Neural cell (in vitro differentiated cells): Measurements from ENCODE around the gene ROBO4.

Source experiments
- EP300 ChIP-seq: fragments of 450-650 bp; conservative IDR thresholded peaks from 2 replicates; pipeline ENCODE4 v1.6.1; 2014; ENCODE audit warnings: antibody characterized with exemption, mild to moderate bottlenecking, moderate library complexity; ENCODE audit not compliant: poor library complexity, severe bottlenecking
- EZH2 ChIP-seq: fragments of 200-600, 300-800 bp; shearing (Covaris generic), sonication (generic); IDR thresholded peaks from 2 replicates; pipeline ENCODE4 v1.6.1; 2014; ENCODE audit warnings: antibody characterized with exemption, low read length, borderline replicate concordance, mild to moderate bottlenecking; ENCODE audit not compliant: insufficient read depth, poor library complexity, severe bottlenecking
- MXI1 ChIP-seq: fragments of 450-650 bp; conservative IDR thresholded peaks from 2 replicates; pipeline ENCODE4 v1.6.1; 2014; ENCODE audit warnings: antibody characterized with exemption, mild to moderate bottlenecking; ENCODE audit not compliant: poor library complexity, severe bottlenecking
- POLR2AphosphoS5 ChIP-seq: IDR thresholded peaks from 2 replicates; pipeline ENCODE4 v1.6.1; 2012
- RAD21 ChIP-seq: fragments of 450-650 bp; conservative IDR thresholded peaks from 2 replicates; pipeline ENCODE4 v1.6.1; 2014; ENCODE audit warnings: antibody characterized with exemption, mild to moderate bottlenecking, moderate library complexity
- SMC3 ChIP-seq: fragments of 450-650 bp; conservative IDR thresholded peaks from 2 replicates; pipeline ENCODE4 v1.6.1; 2014; ENCODE audit warnings: antibody characterized with exemption, mild to moderate bottlenecking, moderate library complexity; ENCODE audit not compliant: poor library complexity
- TAF1 ChIP-seq: IDR thresholded peaks from 2 replicates; pipeline ENCODE4 v1.6.1; 2012; ENCODE audit warnings: low read depth
- TF ChIP-seq, protein P1 (sequence below): fragments of 450-650 bp; IDR thresholded peaks from 2 replicates; pipeline ENCODE4 v1.5.1; 2014; ENCODE audit warnings: antibody characterized with exemption, mild to moderate bottlenecking, moderate library complexity; ENCODE audit not compliant: poor library complexity, severe bottlenecking
- TF ChIP-seq, protein P2 (sequence below): IDR thresholded peaks from 2 replicates; pipeline ENCODE4 v1.6.1; 2012; ENCODE audit warnings: borderline replicate concordance

DNA sequence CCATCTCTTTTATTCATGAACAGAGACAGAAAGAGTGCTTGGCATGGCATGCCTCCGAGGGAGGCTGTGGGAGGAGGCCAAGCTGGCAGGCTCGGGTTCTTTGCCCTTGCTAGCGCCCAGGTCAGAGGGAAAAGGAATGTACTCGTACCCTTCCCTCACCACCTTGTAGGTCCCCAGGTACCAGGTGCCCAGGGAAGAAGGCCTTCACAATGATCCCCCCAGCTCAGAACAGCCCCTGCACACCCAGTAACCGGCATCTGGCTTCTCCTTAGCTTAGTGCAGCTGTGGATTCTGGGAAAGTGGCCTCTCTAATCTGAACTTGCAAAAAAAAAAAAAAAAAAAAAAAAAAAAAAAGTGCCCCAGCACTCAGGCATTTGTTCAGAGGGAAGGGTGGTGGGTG is 22.7 kb upstream of the ROBO4 start:
- TF ChIP-seq, protein P1, sequence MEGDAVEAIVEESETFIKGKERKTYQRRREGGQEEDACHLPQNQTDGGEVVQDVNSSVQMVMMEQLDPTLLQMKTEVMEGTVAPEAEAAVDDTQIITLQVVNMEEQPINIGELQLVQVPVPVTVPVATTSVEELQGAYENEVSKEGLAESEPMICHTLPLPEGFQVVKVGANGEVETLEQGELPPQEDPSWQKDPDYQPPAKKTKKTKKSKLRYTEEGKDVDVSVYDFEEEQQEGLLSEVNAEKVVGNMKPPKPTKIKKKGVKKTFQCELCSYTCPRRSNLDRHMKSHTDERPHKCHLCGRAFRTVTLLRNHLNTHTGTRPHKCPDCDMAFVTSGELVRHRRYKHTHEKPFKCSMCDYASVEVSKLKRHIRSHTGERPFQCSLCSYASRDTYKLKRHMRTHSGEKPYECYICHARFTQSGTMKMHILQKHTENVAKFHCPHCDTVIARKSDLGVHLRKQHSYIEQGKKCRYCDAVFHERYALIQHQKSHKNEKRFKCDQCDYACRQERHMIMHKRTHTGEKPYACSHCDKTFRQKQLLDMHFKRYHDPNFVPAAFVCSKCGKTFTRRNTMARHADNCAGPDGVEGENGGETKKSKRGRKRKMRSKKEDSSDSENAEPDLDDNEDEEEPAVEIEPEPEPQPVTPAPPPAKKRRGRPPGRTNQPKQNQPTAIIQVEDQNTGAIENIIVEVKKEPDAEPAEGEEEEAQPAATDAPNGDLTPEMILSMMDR: no peak
- no peak for TF ChIP-seq POLR2AphosphoS5
- no peak for TF ChIP-seq EZH2
- no peak for TF ChIP-seq RAD21
- TF ChIP-seq MXI1: no peak
- TF ChIP-seq, protein P2, sequence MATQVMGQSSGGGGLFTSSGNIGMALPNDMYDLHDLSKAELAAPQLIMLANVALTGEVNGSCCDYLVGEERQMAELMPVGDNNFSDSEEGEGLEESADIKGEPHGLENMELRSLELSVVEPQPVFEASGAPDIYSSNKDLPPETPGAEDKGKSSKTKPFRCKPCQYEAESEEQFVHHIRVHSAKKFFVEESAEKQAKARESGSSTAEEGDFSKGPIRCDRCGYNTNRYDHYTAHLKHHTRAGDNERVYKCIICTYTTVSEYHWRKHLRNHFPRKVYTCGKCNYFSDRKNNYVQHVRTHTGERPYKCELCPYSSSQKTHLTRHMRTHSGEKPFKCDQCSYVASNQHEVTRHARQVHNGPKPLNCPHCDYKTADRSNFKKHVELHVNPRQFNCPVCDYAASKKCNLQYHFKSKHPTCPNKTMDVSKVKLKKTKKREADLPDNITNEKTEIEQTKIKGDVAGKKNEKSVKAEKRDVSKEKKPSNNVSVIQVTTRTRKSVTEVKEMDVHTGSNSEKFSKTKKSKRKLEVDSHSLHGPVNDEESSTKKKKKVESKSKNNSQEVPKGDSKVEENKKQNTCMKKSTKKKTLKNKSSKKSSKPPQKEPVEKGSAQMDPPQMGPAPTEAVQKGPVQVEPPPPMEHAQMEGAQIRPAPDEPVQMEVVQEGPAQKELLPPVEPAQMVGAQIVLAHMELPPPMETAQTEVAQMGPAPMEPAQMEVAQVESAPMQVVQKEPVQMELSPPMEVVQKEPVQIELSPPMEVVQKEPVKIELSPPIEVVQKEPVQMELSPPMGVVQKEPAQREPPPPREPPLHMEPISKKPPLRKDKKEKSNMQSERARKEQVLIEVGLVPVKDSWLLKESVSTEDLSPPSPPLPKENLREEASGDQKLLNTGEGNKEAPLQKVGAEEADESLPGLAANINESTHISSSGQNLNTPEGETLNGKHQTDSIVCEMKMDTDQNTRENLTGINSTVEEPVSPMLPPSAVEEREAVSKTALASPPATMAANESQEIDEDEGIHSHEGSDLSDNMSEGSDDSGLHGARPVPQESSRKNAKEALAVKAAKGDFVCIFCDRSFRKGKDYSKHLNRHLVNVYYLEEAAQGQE: no peak
- no peak for TF ChIP-seq SMC3
- TF ChIP-seq EP300: no peak
- no peak for TF ChIP-seq TAF1
